DOHH2 (cell line): ENCODE measurements around the gene FAT3.

Experiments used
- H3F3A ChIP-seq: fragments of 200-600 bp; sonication (generic), shearing (Covaris generic); 2 replicates; pipeline ENCODE4 v1.6.0; 2016; ENCODE audit warnings: antibody characterized with exemption, mild to moderate bottlenecking; ENCODE audit not compliant: control insufficient read depth, insufficient read depth
- H3K27ac ChIP-seq: fragments of 200-600 bp; sonication (generic); 2 replicates; pipeline ENCODE4 v1.5.1; 2014; ENCODE audit warnings: low read depth, mild to moderate bottlenecking, low read length, moderate library complexity
- H3K27me3 ChIP-seq: fragments of 200-600 bp; sonication (generic); 2 replicates; pipeline ENCODE4 v1.6.1; 2014; ENCODE audit warnings: mild to moderate bottlenecking, low read length, mixed read lengths; ENCODE audit not compliant: control insufficient read depth
- H3K36me3 ChIP-seq: fragments of 200-600 bp; sonication (generic); 2 replicates; pipeline ENCODE4 v1.6.1; 2014; ENCODE audit warnings: mild to moderate bottlenecking, low read length, moderate library complexity, mixed read lengths; ENCODE audit not compliant: control insufficient read depth
- H3K4me1 ChIP-seq: fragments of 200-600 bp; sonication (generic); 2 replicates; pipeline ENCODE4 v1.6.1; 2014; ENCODE audit warnings: mild to moderate bottlenecking, low read length, mixed read lengths; ENCODE audit not compliant: control insufficient read depth
- H3K4me2 ChIP-seq: fragments of 200-600 bp; sonication (generic); 2 replicates; pipeline ENCODE4 v1.6.0; 2014; ENCODE audit warnings: mild to moderate bottlenecking, low read length, moderate library complexity
- H3K4me3 ChIP-seq: fragments of 200-600 bp; sonication (generic); 2 replicates; pipeline ENCODE4 v1.5.1; 2014; ENCODE audit warnings: mild to moderate bottlenecking, low read length, mixed read lengths
- H3K79me2 ChIP-seq: fragments of 200-600 bp; sonication (generic); 2 replicates; pipeline ENCODE4 v1.6.1; 2014; ENCODE audit warnings: mild to moderate bottlenecking, low read length, mixed read lengths; ENCODE audit not compliant: control insufficient read depth
- H3K9me2 ChIP-seq: fragments of 200-600 bp; sonication (generic); replicated peaks from 2 replicates; pipeline ENCODE4 v1.6.1; 2014; ENCODE audit warnings: mild to moderate bottlenecking, low read length, mixed read lengths; ENCODE audit not compliant: control insufficient read depth
- H3K9me3 ChIP-seq: fragments of 200-600 bp; sonication (generic); 2 replicates; pipeline ENCODE4 v1.6.1; 2014; ENCODE audit warnings: antibody characterized with exemption, low read length, mixed read lengths; ENCODE audit not compliant: control insufficient read depth, insufficient read depth
- H4K20me1 ChIP-seq: fragments of 200-600 bp; sonication (generic); 2 replicates; pipeline ENCODE4 v1.6.0; 2014; ENCODE audit warnings: low read depth, mild to moderate bottlenecking, antibody characterized with exemption, low read length, moderate library complexity; ENCODE audit not compliant: control insufficient read depth, insufficient read depth
- CTCF ChIP-seq: fragments of 200-600 bp; sonication (generic); IDR thresholded peaks from one replicate; pipeline ENCODE4 v1.5.1; 2014; ENCODE audit warnings: antibody characterized with exemption, mild to moderate bottlenecking, low read depth, low read length; ENCODE audit not compliant: poor library complexity, severe bottlenecking
- EZH2phosphoT487 ChIP-seq: fragments of 200-600 bp; sonication (generic); IDR thresholded peaks from 2 replicates; pipeline ENCODE4 v1.6.1; 2017; ENCODE audit warnings: borderline replicate concordance, mild to moderate bottlenecking, antibody characterized with exemption, low read length, moderate library complexity, mixed read lengths

The FAT3 gene

GRCh38 chr11:92198268-92198667 is 26.4 kb upstream of the FAT3 start:
- Histone ChIP-seq H3F3A (no peaks in the 10 kb centered on the region), H3K4me2 (no peak overlapping the region), H3K27ac (no peak overlapping the region), H3K4me3 (no peak overlapping the region), H3K9me3 (no peaks in the 10 kb centered on the region), H3K4me1 (no peaks in the 10 kb centered on the region), H3K36me3 (no peaks in the 10 kb centered on the region), H3K27me3 (no peaks in the 10 kb centered on the region), H3K9me2 (no peaks in the 10 kb centered on the region), H4K20me1 (no peaks in the 10 kb centered on the region), H3K79me2 (no peaks in the 10 kb centered on the region)
- TF ChIP-seq CTCF (no peak), EZH2phosphoT487 (no peak)

GRCh38 chr11:92199991-92200390 is 24.6 kb upstream of the FAT3 start:
- Histone ChIP-seq H3K27me3 (no peaks in the 10 kb centered on the region), H3K9me2 (no peaks in the 10 kb centered on the region; the same call in 1 of the 2 replicates), H3K27ac (no peak overlapping the region), H3K4me1 (no peaks in the 10 kb centered on the region), H3K4me2 (no peak overlapping the region), H3K79me2 (no peaks in the 10 kb centered on the region), H3K9me3 (no peaks in the 10 kb centered on the region), H3K4me3 (no peak overlapping the region), H3K36me3 (no peaks in the 10 kb centered on the region), H4K20me1 (no peaks in the 10 kb centered on the region), H3F3A (no peaks in the 10 kb centered on the region)
- no peak for TF ChIP-seq EZH2phosphoT487
- no peak for TF ChIP-seq CTCF

DNA sequence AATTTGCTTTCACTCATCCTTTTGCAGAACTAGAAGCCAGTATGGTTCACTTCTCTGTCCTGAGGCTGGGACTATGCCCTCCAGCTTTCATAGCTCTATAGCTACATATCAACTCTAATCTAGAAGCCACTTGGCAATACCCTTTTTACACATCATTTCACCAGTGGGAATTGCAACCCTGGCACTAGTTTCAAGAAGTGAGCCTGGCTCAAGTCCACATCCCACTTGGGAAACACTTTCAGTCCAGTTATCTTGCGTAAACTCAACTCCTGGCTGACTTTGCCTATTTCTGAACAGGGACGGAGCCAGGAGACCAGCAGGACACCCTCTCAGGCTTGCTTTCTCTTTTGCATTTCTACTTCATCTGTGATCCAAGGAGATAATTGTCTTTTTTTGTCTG is 19.9 kb upstream of the FAT3 start:
- Histone ChIP-seq H3K9me3 (no peaks in the 10 kb centered on the region), H4K20me1 (no peaks in the 10 kb centered on the region), H3K27ac (no peak overlapping the region), H3K4me2 (no peak overlapping the region), H3F3A (no peaks in the 10 kb centered on the region), H3K4me3 (no peak overlapping the region), H3K27me3 (no peaks in the 10 kb centered on the region), H3K9me2 (no peaks in the 10 kb centered on the region; the same call in 1 of the 2 replicates), H3K79me2 (no peaks in the 10 kb centered on the region), H3K4me1 (no peaks in the 10 kb centered on the region), H3K36me3 (no peaks in the 10 kb centered on the region)
- no peak for TF ChIP-seq EZH2phosphoT487
- TF ChIP-seq CTCF: no peak

- Histone ChIP-seq H3K27me3 (no peaks in the 10 kb centered on the region), H3K79me2 (no peaks in the 10 kb centered on the region), H3K4me3 (no peak overlapping the region), H3K27ac (no peak overlapping the region), H3K4me2 (no peak overlapping the region), H3K9me2 (no peaks in the 10 kb centered on the region; the same call in 1 of the 2 replicates), H3K9me3 (no peaks in the 10 kb centered on the region), H3K36me3 (no peaks in the 10 kb centered on the region), H3K4me1 (no peaks in the 10 kb centered on the region), H4K20me1 (no peaks in the 10 kb centered on the region), H3F3A (no peaks in the 10 kb centered on the region)
- TF ChIP-seq CTCF (no peak), EZH2phosphoT487 (no peak)
These were observed 18.2 kb upstream of the FAT3 start for GRCh38 chr11:92206441-92206840.
